ENCODE measurements around the gene TXNDC16.

Gene TXNDC16

DNA sequence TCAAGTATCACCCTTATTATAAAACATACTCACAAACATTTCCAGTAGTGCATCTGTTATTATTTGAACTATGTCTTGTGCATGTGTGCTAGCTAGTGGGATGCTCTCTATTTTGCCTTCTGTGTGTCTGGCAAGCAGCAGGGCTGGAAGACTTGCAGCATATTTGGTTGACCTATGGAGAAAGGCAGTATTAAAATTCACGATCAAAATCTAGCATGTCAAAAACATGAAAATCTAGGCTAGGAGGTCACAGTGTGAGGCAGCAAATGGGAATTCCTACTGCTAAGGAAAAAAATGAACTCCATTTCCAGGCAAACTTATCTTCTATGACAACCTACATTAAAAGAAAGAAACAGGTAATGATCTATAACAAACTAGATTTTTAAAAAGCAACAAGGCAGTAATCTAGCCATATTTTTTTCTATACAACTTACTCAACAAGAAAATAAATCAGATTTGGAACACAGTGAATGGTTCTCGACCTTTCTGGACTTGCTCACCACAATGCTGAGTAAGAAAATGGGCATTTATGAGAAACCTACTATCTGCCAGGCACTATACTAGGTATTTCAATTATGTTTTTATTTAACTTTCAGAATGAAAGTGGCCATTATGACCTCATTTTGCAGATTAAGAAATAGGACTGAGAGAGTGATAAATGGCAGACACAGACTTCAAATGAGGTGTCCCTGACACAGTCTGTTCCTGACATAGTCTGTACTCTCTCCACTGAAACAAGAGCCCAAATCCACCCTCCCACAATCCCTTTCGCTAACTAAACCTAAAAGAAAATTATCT, 96.8 kb downstream of the TXNDC16 start:
- no peak for DNase-seq (ENCODE audit: low spot score)

DNA sequence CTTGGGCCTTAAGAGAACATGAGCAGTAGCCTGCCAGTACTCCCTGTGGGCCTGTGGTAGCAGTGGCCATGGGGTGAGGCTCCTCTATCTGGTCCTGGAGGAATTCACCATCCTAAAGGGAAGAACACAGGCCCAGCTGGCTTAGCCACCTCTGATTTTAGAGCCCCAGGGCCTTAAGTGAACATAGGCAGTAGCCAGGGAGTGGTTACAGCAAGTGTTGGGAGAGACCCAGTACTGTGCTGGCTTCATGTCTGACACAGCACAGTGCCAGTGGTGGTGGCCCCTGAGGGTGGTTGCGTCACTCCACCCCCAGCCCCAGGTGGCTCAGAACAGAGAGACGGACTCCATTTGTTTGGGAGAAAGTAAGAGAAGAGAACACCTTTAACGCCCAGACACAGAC, 105.1 kb downstream of the TXNDC16 start:
- DNase-seq (ENCODE audit: low spot score) = no peak

GRCh38 chr14:52446355-52446754, 106.0 kb downstream of the TXNDC16 start:
- DNase-seq (ENCODE audit: low spot score) = no peak

DNA sequence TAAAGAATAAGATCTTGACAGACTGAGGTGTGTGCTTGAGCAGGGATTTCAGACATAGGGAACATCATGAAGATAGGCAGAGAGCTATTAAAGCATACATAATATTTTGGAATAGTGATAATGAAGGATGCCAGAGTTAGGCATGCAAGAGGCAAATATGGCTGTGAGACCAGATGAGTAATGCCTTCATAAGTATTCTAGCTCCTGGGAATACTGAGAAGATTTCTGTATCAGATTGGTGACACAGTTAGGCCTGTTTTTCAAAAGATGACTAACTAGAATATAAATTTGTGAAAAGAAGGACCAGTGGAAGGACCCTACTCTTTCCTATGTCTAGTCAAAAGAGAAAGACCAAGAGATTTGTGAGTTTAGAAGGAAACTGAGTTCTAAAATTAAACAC, 108.8 kb downstream of the TXNDC16 start:
- DNase-seq (ENCODE audit: low spot score) = no peak

- no peak for DNase-seq (ENCODE audit: low spot score)
Measured at GRCh38 chr14:52442602-52443001, 109.7 kb downstream of the TXNDC16 start.

DNA sequence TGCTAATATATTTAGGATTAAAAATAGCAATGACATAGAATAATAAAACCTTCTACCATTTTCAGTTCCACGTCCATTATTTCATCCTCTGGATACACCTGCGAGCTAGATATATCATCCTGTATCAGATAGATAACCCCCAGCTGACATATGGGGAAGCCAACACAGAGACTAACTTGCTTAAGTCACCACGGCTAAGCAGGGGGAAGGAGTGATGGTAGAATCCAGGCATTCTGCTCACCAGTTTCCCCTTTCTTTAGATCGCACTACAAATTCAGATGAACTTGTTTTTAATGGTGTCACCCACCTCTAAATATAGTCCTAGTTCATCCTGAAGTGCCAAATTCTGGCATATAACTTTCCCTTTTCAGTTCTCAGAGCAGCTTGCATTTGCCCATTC, 110.1 kb downstream of the TXNDC16 start:
- DNase-seq (ENCODE audit: low spot score) = no peak

- DNase-seq (ENCODE audit: low spot score) = no peak
Measured at GRCh38 chr14:52439476-52439875, 112.8 kb downstream of the TXNDC16 start.

GRCh38 chr14:52434955-52435354, 117.3 kb downstream of the TXNDC16 start:
- no peak for DNase-seq (ENCODE audit: low spot score)

DNA sequence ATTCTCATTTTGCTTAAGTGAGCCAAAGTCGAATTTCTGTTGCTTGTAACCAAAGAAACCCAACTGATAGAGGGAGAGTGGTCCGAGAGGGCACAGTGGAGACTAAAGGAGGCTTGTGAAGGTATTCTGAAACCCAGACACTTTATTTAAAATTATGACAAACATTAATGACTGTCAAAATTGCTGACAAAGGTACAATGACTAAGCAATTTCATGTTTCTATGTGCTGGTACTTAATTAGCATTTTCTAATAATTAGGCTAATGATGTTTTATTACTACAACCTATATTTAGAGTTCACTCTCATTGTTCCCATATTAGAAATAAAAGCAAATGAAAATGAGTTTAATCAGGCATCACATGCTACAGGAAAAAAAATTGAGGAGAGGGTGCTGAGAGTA, 121.8 kb downstream of the TXNDC16 start:
- no peak for DNase-seq (ENCODE audit: low spot score)

DNA sequence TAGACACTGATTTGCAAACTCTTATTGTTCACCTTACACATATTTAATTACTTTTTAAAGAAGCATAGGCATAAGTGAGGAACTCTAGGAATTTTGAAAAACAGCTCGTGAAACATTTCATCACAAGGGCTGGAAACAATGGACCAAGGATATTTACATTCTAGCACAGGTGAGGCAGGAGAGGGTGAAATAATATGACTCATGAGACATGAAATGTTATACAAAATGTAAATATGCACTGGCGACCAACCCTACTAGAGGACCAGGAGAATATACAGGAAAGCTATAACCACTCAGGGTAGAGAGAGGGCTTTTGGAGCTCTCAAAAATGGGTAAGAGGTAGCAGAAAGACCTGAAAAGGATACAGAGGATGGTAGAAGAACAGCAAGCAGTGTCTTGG, 122.9 kb downstream of the TXNDC16 start:
- no peak for DNase-seq (ENCODE audit: low spot score)

DNA sequence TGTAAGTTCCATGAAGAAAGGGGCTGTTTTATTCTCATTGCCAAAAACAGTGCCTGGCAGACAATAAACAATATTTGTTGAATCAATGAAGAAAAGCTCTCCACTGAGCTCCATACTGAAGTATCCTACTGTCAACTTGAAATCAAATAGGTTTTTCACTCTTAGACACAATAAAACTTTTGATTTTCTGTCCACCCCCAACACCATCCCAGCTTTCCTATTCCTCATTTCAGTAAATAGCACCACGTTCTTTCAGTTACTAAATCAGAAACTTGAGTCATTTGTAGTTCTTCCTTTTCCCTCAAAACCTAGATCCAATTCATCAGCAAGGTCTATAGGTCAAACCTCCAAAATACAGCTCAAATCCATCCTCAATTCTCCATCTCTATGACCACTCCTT, 124.8 kb downstream of the TXNDC16 start:
- DNase-seq (ENCODE audit: low spot score) = no peak

DNA sequence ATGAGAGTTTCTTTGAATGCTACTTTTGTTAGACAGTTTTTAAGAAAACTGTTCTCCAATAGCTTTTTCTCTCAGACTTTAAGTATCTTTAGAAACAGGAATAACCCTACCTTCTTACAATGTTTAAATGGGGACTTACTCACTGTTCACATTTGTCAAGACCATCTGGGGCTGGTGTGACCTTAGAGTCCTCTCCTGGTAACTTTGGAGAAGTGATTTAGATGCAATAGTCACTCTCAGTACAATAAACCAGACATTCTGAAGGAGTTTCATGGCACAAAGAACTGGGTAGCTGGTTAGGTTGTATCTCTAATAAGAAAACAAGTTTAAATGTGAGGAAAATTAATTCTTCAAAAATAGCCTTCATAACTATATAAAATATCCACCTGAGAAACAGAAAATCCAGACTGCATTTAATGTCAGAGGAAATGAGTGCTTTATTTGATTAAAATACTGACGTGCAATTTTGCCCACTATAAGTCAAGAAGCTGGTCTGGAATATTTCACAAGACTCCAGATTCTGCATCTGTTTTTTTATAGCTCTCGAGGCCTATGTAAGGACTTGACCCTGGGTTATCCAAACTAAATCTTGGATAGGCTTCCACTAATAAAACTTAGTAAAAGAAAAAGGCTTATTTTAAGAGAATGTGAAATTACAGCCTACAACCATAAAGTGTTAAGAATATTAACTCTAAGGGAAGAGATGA, 129.5 kb downstream of the TXNDC16 start:
- no peak for DNase-seq (ENCODE audit: low spot score)

- DNase-seq (ENCODE audit: low spot score) = no peak
Measured at GRCh38 chr14:52417139-52417538, 135.2 kb downstream of the TXNDC16 start.

GRCh38 chr14:52413729-52414408, 138.4 kb downstream of the TXNDC16 start:
- DNase-seq (ENCODE audit: low spot score) = no peak

GRCh38 chr14:52412426-52412825, 139.9 kb downstream of the TXNDC16 start:
- no peak for DNase-seq (ENCODE audit: low spot score)

DNA sequence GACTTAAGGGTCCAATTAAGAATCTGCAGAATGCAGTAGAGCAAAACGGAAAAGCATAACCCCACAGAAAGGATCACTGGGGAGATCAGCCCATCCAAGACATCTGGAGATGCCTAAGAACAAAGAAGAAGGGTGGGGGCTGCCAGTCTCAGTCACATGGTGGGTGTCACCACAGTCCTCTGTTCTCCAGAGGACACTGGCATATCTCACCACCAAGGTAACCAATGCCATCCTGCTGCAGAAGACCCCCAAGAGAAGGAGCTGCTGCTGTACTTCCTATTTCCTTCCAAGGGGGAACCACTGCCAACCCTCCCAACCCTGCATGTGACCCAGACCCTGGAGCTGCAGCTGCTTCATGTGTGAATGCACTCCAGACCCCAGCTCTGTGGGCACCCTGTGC, 147.0 kb downstream of the TXNDC16 start:
- DNase-seq (ENCODE audit: low spot score) = no peak

DNA sequence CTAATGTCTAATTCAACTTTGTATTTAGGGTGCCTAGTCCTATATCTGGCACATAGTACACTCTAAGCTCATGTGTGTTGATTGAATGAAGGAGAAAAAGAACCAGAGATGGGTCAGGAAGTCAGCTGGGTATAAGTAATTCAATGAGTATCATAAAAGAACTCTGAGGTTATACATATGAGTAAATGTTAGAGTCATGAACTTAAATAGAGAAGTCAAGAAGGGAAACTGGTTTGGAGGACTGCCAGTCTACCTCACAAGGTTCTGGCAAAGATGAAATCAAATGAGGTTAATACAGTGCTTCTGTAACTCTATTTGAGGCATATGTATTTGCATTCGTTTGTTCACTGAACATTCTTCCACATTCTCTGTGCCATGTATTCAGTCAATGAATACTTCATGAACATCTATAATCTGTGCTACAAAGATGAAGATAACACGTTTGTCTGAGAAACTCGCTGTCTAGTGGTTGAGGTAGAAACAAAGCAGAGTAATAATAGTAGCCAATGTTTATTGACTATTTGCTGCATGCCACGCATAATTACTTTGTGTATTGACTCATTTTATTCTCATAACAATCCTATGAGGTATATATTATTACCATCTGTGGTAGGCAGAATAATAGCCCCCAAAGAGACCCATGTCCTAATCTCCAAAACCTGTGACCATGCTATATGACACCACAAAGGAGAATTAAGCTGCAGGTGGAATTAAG, 149.3 kb downstream of the TXNDC16 start:
- no peak for DNase-seq (ENCODE audit: low spot score)

DNA sequence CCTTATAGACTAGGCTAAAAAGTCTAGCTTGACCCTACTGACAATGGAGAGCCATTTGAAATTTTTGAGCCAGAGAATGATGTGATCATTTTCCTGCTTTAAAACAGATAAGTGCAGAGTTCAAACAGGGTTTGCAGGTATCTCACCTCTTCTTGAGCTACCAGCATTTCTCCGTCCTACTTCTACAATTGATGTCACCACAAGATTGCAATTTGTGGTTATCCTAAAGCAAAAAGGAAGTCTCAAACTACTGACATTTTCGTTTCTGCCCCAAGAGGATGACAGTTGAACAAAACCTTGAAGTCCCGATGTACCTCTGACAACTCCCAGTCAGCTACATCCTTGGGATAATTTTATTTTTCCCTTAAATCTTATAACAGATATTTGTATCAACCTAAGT, 151.5 kb downstream of the TXNDC16 start:
- DNase-seq (ENCODE audit: low spot score) = no peak

GRCh38 chr14:52399921-52400595, 152.2 kb downstream of the TXNDC16 start:
- no peak for DNase-seq (ENCODE audit: low spot score)

- no peak for DNase-seq (ENCODE audit: low spot score)
Measured at GRCh38 chr14:52399104-52399503, 153.2 kb downstream of the TXNDC16 start.

DNA sequence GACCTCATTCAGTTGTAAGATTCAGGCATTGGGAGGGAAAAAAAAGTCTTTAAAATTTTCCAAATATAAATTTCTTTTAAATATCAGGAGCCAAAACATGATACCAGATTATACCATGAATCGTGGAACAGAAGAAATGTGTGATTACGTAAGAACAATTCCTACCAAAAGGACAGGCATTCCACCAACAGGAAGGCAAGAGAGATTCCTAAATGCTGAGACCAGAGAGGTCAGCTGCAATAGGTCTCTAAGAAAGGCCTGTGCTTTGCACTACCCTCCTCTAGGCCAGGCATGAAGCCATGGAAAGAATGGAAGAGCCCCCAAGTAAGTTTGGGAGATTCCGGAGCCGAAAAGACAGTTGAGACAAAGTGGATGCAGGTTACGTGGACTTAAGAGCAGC, 154.5 kb downstream of the TXNDC16 start:
- DNase-seq (ENCODE audit: low spot score) = no peak

DNA sequence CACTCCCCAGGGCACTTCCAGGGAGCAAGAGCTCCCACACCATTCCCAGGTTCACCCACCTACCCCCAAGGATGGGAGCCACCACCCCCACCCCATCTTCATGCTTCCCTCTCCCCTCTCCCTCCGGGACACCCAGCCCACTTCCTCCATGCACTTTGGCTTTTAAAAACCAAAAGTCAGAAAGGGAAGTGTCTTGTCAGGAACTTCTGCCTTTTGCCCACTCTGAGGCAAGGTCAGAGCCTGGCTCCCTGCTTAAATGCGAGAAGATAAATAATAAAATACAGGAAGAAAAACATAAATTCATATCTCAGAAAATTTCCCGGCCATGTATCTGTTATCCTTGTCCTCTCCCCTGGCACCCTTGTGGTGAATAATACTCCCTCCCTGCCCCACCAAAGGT, 156.6 kb downstream of the TXNDC16 start:
- no peak for DNase-seq (ENCODE audit: low spot score)

Measured in COLO829 (cell line).